GM19239 (cell line): ENCODE measurements around the gene DPYSL4.
"Not testable (repeated sequence)": the region's sequence is repeated elsewhere in the genome, so short reads cannot be mapped to it uniquely, and the experiment has no call there.

Experiments
- DNase-seq: peaks from one replicate; pipeline ENCODE4 v3.0.0; 2011; ENCODE audit warnings: low spot score; ENCODE audit not compliant: insufficient read length
- FAIRE-seq: peaks from 2 replicates; lab custom pipeline; 2011; peaks lifted over from hg19 to GRCh38; lab: Jason Lieb, UNC

DPYSL4 gene

GRCh38 chr10:132149271-132149670, 37.5 kb upstream of the DPYSL4 start:
- DNase-seq = no peak
- FAIRE-seq = no peak

GRCh38 chr10:132149917-132150316, 36.8 kb upstream of the DPYSL4 start:
- DNase-seq (no peak), FAIRE-seq (no peak)

GRCh38 chr10:132150777-132151176, 36.0 kb upstream of the DPYSL4 start:
- FAIRE-seq = no peak
- no peak for DNase-seq

DNA sequence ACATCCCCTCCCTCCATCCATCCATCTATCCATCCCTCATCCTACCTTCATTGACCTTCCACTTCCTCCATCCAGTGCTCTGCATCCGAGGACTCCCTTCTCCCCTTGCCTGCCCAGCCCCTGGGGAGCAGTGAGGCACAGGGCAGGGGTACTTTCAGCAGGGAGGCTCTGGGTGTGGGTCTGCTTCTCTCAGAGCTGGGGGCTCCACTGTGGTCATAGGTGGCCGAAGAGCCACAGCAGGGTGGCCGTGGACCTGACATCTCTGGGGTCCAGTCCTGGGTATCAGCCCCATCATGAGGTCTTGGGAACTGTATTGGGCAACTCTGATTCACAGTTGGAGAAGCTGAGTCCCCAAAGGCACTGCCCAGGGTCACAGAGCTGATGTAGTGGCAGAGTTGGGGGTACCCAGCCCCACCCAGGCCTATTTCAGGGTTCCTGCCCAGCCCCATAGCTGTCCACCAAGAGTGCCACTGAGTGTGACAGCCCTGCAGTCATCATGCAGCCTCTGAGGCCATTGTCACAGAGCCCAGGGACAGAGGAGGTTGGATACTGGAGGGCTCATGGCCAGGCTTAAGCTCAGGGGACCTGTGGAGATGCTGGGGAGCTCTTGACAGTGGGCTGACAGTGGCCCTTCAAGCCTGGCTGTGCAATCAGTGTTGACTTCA, 35.3 kb upstream of the DPYSL4 start:
- no peak for FAIRE-seq
- DNase-seq = no peak

GRCh38 chr10:132151951-132152505, 34.7 kb upstream of the DPYSL4 start:
- FAIRE-seq = no peak

GRCh38 chr10:132152896-132153580, 33.7 kb upstream of the DPYSL4 start:
- FAIRE-seq (no peak), DNase-seq (no peak)

More at GRCh38 chr10:132151951-132152505, 34.7 kb upstream of the DPYSL4 start:
- DNase-seq = no peak

DNA sequence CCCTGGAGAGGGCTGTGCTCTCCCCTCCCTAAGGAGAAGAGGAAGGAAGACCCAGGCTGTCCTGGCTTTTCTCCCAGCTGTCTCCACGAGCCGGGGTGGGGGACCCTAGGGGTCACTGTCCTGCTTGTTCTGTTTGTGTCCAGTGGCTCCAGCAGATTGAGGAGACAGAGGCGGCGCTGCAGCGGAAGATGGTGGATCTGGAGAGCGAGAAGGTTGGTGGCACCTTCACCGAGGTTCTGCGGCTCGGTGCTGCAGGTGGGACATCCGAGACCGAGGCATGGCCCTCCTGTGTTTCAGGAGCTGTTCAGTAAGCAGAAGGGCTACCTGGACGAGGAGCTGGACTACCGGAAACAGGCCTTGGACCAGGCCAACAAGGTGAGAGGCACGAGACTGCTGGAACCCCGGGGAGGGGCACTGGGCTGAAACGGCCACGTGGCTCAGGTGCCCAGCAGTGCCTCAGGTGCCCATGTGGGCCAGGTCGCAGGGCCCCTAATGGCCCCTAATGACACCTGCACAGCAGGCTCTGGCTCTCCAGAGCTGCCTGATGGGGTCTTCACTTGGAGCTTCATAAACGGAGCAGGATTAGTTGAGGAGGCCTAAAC, 33.0 kb upstream of the DPYSL4 start:
- no peak for FAIRE-seq
- DNase-seq = no peak

DNA sequence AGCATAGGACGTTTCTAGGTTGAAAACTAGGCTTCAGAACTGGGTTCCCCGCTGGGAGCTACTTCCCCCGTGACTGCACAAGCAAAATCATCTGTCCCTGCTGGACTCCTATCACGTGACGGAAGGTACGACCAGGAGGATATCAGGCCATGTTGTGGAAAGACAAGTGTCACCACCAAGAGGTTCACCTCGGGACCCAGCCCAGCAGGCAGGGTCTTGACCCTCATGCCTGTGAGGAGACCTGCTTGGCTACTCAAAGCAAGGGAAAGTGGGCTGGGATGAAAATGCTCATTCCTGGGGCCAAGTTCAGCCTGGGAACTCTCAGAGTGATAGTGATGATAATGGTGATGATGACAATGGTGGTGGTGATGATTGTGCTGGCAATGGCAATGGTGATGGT, 32.3 kb upstream of the DPYSL4 start:
- DNase-seq (no peak), FAIRE-seq (no peak)

GRCh38 chr10:132154931-132155330, 31.8 kb upstream of the DPYSL4 start:
- FAIRE-seq (no peak), DNase-seq (no peak)

DNA sequence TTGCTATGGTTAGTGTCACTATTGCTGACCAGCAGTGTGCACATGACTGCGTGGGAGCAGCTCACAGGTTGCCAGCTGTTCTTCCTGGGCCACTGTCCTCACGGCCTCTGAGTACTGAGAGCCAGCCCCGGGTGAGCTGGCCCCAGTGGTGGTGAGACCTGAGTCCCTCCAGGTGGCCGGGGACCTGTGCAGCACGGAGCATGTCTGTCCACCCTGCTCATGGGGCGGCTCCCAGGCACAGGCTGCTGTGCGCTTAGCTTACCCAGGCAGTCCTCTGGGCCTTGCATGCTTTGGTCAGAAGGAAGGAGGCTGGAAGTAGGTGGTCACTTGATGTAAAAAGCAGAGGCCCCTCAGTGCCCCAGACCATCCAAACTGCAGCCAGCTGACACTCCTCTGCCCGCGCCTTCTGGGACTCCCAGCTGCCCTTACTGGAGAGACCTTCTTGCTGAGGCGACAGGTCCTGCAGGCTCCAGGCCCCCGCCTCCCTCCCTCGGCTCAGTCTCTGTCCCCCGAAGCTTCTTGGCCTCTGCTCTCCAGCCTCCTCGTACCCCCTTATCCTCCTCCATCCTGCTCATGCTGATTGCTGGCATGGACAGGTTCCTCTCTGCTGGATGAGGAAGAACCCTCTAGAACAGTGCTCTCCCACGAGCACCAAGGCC, 30.9 kb upstream of the DPYSL4 start:
- DNase-seq (no peak), FAIRE-seq (no peak)

DNA sequence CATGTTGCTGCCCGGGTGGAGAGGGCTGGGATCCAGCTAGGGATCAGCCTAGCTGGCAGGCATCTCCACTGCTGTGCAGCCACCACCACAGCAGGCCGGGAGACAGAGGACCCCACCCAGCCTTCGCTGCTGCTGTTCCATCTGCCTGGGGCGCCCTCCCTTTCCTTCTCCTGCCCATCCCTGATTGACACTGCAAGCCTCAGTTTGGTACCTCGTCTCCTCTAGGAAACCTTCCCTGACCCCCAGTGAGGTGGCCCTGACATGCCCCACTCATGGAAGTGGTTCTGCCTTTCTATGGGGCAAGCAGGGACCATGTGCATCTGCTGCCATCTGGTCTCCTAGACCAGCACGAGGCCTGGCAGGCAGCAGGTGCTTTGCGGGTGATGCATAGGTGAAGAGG, 30.4 kb upstream of the DPYSL4 start:
- FAIRE-seq = no peak

DNA sequence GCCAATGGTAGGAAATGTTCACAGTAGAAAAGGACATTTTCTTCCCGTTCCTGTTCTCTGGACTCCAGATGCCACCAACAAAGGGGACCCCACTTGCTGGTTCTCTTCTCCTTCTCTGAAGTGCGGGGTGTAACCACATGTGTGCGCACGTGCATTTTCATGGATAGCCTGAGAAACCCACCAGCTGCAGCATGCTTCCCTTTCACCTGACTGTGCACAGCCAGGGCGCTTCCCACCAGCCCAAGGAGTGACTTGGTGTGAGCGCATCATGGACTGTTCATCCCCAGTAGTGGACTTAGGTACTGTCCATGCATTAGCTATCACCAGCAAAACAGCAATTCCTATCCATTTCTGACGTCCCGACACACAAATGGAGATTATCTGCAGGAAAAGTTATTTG, 29.6 kb upstream of the DPYSL4 start:
- FAIRE-seq (no peak), DNase-seq (no peak)

More for the DNA sequence above, 30.4 kb upstream of the DPYSL4 start:
- no peak for DNase-seq

DNA sequence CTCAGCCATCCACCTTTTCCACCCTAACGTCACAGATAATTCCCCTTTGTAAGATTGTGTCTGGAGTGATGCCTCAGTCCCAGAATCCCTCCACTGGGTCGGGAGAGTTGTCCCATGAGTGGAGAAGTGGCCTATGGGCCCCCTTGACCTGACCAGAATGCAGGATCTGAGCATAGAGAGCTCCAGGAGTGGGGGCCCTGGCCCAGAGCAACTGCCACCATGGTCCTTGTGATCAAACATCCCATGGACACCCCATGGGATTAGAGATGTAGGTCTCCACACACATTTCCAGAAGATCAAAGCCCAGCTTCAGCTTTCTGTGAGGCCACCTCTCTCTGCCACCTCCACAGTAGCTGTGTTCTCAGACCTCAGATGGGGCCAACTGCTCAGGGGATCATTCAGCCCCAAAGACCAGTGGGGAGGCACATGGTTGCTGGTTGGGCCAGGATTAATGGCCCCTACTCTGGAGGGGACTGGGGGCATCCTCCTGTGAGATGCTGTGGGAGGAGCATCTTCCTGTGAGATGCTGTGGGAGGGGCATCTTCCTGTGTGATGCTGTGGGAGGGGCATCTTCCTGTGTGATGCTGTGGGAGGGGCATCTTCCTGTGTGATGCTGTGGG, 28.5 kb upstream of the DPYSL4 start:
- peak; percentile 68 for DNase-seq
- no peak for FAIRE-seq

DNA sequence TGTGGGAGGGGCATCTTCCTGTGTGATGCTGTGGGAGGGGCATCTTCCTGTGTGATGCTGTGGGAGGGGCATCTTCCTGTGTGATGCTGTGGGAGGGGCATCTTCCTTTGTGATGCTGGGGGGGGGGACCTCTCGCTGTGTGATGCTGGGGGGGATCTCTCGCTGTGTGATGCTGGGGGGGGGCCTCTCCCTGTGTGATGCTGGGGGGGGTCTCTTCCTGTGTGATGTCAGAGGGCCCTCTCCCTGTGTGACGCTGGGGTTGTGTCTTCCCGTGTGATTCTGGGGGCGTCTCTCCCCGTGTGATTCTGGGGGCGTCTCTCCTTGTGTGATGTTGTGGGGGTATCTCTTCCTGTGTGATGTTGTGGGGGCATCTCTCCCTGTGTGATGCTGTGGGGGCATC, 27.9 kb upstream of the DPYSL4 start:
- DNase-seq (no peak), FAIRE-seq (no peak)

GRCh38 chr10:132159302-132160230, 27.2 kb upstream of the DPYSL4 start:
- DNase-seq = not testable (repeated sequence)

DNA sequence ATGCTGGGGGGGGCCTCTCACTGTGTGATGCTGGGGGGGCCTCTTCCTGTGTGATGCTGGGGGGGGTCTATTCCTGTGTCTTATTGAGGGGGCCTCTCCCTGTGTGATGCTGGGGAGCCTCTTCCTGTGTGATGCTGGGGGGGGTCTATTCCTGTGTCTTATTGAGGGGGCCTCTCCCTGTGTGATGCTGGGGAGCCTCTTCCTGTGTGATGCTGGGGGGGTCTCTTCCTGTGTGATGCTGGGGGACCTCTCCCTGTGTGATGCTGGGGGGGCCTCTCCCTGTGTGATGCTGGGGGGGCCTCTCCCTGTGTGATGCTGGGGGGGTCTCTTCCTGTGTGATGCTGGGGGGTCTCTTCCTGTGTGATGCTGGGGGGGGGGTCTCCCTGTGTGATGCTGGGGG, 26.5 kb upstream of the DPYSL4 start:
- not testable (repeated sequence) for DNase-seq, FAIRE-seq

More at GRCh38 chr10:132159302-132160230, 27.2 kb upstream of the DPYSL4 start:
- not testable (repeated sequence) for FAIRE-seq

GRCh38 chr10:132160834-132161622, 25.7 kb upstream of the DPYSL4 start:
- DNase-seq, FAIRE-seq: not testable (repeated sequence)

DNA sequence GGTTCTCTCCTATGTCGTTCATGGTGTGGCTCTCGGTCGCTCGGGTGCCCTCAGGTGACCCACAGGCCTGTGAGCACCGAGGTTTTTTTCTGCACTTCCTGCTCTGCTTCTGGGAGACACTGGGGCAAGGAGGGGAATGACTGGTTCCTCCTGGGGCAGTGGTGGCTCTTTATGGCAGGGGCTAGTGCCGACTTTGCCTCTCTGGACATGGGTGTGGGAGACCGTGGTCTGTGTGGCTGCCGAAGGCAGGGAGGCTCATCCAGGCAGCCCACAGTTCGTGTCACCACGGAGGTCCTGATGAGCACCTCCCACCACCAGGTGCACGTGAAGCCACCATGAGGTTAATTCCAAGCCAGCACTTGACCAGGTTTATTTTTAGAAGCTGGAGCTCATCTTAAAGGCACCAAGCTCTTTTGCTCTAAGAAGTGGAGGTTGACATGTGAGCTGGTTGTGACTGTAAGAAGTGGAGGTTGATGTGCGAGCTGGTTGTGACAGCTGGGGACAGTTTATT, 24.7 kb upstream of the DPYSL4 start:
- DNase-seq (peak; percentile 48), FAIRE-seq (no peak)
